NCI-H748 (cell line): ENCODE data around the gene MACO1.
"Not testable (repeated sequence)": the region's sequence is repeated elsewhere in the genome, so short reads cannot be mapped to it uniquely, and the experiment has no call there.

Experiments
- DNase-seq: peaks from one replicate; lab custom pipeline; 2025; ENCODE audit not compliant: unreplicated experiment; lab: John Stamatoyannopoulos, UW

Gene MACO1, protein sequence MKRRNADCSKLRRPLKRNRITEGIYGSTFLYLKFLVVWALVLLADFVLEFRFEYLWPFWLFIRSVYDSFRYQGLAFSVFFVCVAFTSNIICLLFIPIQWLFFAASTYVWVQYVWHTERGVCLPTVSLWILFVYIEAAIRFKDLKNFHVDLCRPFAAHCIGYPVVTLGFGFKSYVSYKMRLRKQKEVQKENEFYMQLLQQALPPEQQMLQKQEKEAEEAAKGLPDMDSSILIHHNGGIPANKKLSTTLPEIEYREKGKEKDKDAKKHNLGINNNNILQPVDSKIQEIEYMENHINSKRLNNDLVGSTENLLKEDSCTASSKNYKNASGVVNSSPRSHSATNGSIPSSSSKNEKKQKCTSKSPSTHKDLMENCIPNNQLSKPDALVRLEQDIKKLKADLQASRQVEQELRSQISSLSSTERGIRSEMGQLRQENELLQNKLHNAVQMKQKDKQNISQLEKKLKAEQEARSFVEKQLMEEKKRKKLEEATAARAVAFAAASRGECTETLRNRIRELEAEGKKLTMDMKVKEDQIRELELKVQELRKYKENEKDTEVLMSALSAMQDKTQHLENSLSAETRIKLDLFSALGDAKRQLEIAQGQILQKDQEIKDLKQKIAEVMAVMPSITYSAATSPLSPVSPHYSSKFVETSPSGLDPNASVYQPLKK

DNA sequence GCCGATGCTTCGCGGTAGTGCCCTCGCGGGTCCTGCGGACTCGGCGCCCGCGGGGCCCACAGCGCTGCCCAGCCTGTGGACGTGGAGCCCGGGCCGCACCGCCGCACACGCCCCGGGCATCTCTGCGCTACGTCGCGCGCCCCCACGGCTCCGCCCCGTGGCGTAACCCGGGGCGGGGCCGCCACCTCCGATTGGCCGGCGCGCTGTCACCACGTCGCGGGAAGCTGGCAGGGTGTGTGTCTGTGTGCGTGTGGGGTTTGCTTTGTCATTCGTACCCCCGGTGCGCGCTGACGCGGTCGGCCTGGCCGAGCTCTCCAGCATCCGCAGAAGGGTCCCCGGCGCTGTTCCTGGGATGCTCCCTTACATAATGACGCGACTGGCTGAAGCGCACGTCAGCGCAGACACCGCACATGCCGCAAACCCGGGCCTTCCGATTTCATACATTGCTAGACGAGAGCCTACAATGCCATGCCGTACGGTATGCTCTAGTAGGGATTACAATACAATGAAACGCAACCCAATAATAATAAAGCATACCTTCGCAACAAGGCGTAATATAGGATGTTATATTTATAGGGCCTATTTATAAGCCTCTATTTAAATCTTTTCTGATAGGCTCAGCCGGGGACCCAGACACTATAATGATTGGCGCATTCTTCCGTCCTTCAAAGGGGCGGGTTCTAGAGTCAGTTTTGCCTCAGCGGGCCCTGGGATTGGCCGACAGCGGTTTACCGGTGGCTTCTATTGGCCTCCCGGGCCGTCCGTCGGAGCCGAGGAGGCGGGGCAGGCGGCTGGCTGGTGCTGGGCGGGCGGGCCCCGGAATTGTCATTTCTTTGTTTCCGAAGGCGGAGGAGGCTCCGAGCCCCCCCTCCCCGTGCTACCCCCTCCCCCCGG lies at the start of gene MACO1:
Gene MACO1, plus strand, starts transcription at position 825 of the 894 bp plus-strand sequence. CDS start 202 bp downstream, outside the sequence.
- peak; percentile 93 for DNase-seq

DNA sequence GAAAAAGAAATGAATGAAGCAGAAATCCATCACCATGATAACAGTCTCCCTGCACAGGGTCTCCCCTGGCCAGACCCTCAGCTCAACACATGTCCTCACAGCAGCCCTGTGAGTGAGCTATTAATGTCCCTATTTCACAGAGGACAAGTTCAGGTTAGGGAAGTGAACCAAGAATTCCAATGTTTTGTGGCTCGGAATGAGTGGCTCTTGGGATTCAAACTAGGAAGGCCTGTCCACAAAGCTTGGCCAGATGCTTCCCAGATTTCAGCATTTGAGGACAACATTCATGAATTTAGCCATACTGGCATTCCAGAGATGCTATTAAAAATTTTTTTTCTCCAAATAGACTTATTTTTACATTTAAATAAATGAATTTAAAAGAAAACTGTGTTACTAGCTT lies 48.2 kb upstream of the MACO1 start:
- DNase-seq, result not testable (repeated sequence)

DNA sequence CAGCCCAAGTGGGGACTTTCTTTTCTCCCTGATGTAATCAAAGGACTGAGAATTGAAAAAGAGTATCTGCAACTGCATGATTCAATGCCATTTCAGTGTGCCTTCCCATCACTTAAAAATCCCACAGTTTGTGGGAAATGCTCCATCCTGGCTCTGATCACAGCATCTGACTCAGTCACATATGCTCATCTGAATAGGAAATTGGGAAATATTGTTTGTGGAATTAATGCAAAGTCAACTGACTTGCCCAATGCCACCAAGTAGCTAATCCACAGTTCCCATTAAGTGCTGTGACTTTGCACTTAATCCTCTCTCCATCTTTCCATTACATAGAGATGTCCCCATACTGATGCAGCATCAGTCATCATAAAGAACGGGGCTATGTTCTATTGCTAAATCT lies 47.6 kb upstream of the MACO1 start:
- not testable (repeated sequence) for DNase-seq

DNA sequence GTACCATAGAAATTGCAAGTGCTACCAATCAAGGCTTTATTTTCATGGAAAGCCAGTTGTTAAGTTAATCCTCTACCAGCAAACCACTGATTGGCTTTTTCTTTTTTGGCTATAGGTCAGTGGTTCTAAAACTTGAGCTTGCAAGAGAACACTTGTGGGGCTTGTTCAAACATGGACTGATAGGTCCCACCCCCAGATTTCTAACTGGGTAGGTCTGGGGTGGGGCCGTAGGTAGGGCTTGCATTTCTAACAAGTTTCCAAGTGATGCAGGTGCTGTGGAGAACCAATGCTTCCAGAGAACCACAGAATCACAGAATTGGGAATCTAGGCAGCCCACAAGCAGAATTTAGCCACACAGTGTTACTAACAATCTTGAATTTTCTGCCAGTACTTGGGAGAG lies 46.8 kb upstream of the MACO1 start:
- not testable (repeated sequence) for DNase-seq

DNA sequence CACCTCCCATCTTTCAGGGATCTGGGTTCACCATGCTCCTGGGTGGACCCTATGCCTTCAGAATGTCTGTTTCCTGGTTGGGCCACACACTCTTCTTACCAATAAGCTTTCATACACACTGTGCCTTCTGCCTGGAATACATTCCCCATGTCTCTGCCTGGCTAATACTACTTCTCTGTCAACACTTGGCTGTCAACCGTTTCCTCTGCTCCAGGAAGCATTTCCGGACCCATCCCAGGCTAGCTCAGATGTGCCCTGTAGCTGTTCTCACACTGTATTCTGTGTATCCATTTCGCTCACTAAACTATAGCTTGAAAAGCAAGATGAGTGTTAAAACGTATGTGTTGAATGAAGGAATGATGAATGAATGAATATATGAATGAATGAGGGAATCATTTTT lies 43.6 kb upstream of the MACO1 start:
- not testable (repeated sequence) for DNase-seq

DNA sequence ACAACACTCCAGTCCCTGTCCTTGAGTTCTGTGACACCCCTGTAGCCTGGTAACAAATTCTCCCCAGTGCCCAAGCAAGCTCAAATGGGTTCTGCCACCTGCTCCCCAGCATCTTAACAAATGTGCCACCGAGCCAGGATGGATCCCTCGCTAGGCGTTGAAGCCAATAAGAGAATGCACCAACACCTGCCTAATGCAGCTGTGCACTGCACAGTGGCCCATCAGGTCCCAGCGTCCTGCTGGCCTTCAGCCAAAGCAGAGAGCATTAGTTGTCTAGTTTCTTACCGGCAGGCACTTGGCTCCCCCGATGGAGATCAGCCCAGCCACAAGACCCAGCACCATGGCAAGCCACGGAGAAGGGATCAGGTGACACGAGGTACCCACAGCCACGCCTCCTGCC lies 42.0 kb upstream of the MACO1 start:
- DNase-seq, result peak; percentile 49

DNA sequence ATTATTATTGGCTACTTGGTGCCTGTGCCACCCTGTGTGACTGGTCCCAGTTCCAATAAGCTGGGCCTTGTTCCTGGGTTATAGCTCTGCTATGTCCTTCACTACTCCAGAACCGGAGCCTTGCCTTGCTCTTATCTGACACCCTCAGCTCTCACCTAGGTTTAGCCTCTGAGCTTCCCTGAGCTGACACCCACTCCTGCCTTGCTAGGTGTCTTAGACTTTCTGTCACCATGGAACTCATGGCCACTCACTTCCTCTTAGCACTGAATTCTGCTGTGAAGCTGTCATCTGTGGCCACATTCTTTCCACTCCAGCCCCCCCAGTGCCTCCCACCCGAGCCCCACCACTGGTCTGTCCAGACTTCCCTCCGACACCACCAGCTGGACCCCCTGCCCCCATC lies 41.0 kb upstream of the MACO1 start:
- not testable (repeated sequence) for DNase-seq

DNA sequence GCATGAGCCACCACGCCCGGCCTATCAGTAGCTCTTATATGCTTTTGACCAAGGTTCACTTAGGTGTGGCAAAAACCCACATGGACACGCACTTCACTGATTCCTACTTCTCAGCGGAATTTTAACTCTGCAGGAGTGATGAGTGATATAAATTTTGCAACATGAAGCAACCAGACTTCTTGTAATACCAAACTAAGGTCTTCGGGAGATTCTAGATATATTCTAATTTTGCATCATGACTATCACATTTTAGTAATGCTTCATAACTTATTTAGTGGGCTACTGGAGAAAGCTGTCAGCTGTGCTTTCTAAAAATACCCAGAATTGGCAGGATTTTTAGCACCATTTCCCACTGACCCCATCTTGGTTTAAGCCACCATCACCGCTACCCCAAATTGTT lies 37.9 kb upstream of the MACO1 start:
- DNase-seq, result no peak

DNA sequence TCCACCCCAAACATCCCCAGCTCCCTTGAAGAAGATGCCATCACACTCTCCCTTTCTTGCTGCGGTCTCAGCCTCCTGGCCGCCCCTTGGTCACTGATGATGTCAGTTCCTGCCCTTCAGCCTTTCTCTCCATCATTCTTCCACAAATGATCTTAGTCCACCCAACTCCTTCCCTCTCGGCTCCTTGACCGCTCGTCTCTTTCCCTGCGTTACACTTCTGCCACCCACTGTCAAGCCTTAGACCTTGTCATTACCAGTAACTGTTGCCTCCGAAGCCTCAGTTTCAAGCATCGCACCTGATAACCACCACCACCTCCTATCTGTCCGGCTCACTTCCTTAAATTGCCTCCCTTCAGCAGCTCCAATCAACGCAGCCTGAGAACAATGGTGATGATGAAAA lies 33.1 kb upstream of the MACO1 start:
- not testable (repeated sequence) for DNase-seq

DNA sequence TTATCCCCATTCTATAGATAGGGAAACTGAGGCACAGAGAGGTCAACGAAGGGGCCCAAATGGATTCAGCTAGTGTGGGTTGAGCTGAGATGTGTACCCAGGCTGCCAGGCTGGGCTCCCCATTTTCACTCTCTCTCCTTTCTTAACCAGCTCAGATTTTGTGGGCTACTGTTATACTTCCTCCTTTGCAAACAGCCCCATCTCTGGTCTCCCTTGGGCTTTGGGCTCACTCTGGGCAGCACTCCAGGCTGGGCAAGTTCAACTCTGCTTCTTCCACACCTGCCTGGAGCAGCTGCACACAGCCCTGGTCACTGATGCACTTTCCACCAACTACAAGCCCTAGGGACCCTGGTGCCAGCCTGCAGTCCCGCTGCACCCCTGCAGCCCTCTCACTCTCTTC lies 32.6 kb upstream of the MACO1 start:
- DNase-seq, result not testable (repeated sequence)

DNA sequence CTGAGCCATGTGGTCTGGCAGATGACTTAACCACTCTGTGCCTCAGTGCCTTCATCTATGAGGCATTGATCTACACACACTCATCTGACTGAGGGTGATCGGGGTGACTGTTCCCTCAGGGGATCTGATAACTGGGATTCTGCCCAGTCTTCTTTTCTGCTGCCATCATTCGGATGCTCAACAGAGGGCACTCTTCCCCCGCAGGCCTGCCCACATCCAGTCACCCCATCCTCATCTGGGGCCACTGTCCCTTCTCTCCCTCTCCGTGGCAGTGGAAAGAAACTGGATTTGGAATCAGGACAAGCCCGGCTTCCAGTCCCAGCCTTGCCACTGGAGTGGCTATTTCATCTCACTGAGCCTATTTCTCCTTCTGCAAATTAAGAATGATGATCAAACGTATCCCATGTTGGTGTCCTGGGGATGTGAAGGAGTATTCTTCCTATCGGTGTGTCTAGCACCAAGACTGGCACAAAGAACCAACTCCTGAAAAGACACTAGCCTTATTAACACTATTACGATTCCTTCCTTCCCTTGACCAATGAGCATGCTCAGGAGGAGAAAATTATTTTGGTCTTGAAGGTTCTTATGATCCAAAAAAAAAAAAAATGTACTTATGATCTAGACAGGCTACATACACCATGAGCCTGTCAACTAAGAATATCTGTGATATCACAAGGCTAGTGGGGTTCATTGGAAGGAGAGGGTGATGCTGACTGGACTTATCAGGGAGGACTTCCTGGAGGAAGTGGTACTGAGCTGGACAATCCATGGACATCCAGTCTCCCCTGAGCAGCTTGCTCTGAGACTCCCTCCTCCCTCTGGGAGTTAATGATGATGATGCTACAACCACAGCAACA lies 27.5 kb upstream of the MACO1 start:
- DNase-seq, result peak; percentile 6

DNA sequence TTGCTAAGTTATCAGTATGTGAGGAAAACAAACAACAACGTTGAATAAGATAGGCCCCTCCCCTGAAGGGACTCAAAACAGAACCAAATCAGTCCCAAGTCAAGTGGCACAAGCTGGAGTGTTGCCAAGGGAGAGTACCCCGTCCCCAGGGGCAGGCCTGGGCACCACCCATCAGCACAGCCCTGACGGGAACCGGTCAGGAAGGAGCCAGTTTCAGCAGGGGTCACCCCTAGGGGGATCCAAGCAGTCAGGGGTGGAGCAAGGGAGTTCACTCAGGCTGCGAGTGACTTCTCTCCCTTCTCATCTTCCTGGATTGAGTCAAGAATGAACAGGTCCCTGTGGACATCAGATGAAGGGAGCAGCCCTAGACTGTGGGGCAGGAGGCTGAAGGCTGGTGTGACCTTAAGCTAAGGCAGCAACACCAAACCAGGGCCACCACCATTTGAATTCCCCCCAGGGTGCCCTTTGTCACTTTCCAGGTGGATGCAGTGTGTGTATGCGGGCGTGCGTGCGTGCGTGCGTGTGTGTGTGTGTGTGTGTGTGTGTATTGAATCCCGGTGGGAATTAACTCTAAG lies 24.9 kb upstream of the MACO1 start:
- DNase-seq, result not testable (repeated sequence)

DNA sequence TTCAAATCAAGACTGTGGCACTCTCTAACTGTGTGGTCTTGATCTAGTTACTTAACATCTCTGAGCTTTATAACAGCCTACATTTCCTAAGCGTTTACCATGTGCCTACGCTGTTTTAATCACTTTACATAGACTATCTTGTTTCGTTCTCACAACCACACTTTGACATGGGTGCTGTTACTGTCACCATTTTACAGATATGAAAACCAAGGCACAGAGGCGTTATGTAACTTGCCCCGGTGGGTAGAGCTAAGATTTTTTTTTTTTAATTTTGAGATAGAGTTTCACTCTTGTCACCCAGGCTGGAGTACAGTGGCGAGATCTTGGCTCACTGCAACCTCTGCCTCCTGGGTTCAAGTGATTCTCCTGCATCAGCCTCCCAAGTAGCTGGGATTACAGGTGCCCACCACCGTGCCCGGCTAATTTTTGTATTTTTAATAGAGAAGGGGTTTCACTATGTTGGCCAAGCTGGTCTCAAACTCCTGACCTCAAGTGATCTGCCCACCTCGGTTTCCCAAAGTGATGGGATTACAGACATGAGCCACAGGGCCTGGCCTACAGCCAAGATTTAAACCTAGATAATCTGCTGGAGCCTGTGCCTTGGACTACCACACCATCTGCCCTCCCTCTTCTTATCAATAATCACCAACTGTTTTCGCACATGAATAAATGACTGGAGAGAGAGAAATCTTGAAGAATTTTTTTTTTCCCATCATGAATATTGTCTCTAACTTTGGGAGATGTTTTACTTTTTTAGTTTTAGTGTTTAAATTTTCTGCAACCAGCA lies 20.9 kb upstream of the MACO1 start:
- not testable (repeated sequence) for DNase-seq

DNA sequence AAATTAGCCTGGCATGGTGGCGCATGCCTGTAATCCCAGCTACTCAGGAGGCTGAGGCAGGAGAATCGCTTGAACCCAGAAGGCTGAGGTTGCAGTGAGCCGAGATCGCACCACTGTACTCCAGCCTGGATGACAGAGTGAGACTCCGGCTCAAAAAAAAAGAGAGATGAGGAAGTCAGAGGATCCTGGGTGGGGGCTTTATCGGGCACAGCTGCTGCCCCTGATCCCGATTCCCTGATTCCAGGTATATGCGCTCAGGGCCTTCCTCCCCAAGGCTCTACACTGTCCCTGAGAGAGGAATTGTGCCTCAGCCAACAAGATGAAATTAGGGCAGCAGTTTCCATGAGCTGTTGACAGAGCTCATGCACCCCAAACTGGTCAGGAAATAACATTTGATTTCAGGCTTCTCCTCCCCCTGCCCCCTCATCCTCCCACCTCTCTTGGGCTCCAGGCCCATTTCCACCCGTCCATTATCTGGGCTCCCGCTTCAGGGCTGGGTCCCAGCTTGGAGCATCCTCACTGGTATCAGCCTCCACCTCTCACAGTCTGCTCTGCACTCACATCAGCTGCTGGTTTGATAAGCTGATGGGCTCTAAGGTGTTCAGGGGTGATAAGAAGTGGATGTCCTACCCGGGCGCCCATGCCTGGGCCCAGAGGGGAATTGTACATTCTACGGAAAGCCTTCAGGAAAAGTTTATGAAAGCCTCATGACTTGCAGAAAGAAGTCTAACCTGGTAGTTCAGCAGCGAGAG lies 17.6 kb upstream of the MACO1 start:
- DNase-seq, result not testable (repeated sequence)

DNA sequence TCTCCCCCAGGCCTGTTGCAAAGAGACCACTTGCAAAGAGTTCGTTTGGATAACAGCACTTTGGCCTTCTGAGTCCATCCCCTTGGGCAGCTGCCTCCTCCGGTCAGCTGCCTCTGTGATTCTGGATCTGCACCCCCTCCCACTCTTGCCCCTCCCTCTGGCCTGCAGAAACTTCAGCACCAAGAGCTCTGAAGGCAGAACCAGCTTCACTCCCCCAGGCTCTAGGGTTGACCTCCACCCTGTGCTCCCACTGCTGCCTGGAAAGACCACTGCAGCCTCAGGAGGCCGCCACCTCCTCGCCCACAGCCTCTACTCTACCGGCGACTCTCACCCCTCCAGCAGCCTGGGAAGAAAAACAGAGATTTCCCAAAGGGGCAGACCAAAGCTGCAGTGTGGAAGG lies 16.5 kb upstream of the MACO1 start:
- DNase-seq, result not testable (repeated sequence)

DNA sequence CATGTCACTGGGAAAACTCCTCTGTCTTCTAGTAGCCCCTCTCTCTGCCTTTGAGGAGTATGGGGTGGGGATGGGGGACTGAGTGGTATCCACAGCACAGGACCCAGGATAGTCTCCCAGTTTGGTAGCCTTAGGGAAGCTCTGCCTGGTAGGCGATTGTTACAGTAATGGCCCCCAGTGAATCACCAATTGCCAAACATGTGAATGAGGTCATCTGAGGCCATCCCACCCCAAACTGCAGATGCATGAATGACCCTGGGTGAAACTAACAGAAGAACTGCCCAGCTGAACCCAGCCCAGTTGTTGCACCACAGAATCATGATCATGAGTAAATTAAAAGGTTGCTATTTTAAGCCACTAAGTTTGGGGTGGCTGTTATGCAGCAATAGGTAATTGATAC lies 16.1 kb upstream of the MACO1 start:
- DNase-seq, result not testable (repeated sequence)

DNA sequence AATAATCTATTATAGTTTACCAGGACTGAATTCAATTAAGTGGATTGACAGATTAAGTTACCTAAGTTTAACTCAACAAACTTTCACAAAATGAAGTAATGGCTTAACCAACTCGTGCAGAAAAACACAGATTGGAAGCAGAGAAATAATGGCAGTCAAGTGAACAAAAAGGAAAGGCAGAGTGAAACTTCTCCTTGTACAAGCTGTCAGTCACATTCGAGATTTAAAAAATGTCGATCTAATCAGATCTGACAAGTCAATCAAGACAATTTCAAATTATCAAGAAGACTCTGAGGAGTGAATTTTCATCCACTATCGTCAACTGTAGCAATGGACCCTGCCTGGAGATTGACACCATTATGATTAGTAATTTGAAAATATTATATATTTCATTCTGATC lies 13.4 kb upstream of the MACO1 start:
- DNase-seq, result not testable (repeated sequence)

DNA sequence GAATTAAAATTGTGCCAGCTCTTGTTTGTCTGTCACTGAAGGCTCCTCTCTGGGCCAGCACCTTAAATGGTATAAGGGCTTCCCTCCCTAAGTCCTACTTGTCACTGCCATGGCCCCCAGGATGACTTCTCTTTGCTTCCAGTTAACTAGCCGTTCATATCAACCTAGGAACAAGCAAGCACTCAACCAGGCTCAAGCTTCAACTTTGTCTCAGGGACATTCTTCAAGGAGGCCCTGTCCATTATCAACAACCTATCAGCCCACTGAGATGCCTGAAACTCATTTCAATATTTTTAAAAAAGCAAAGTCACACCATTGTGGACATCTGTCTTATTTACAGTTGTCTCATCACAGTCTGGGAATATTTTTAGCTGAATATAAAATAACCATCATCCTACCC lies 11.4 kb upstream of the MACO1 start:
- DNase-seq, result not testable (repeated sequence)

DNA sequence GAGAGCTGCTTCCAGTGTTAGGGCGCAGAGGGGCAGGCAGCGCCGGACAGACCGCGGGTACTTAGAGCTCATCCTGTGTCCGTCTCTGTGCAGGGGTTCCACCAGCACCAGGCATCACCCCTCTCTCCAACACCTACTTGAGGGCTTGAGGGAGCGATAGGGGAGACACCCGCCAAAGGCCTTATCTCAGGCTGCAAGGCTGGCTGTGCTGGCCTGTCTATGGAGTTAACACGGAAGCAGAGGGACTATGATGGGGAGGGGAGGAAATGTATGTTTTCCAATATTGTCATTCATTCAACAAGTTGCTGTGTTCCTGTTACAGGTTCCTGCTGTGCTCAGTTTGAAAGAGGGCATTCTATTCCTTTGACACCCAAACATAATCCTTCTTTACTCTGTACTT lies 10.0 kb upstream of the MACO1 start, which contains the start of gene RHCE:
Gene RHCE, minus strand, starts transcription at position 111 of the 400 bp plus-strand sequence. Its CDS starts 39 bp downstream, at position 72.
- not testable (repeated sequence) for DNase-seq
